Panc1 (cell line): ENCODE results near the gene MCU. TPM values are rescaled to one million over a fixed set of nuclear protein-coding genes. Genes with fewer than 3 reads are reported as not detected.

ENCODE experiments used
- ATAC-seq: fragments of 200-7000 bp; cut with Tn5 transposase; 2 replicates; pipeline ENCODE4 v1.9.1; 2020; ENCODE audit warnings: mild to moderate bottlenecking, moderate library complexity
- BruUV-seq: library from RNA; stranded (reverse); fragments of 400-500 nt; replicated peaks from 2 replicates; lab custom pipeline; 2021; lab: Mats Ljungman, UMichigan
- CTCF ChIA-PET: fragments of 300-600 bp; sonication (Branson Sonifier 250); formaldehyde crosslinking; loops from one replicate; lab custom pipeline; 2022; ENCODE audit warnings: antibody characterized with exemption; lab: Charles Lee
- POLR2A ChIA-PET: fragments of 300-600 bp; sonication (Branson Sonifier 250); formaldehyde crosslinking; loops from one replicate; lab custom pipeline; 2022; ENCODE audit warnings: antibody characterized with exemption; lab: Charles Lee
- DNase-seq: peaks from one replicate; pipeline ENCODE4 v3.0.0-alpha.2; 2010; ENCODE audit warnings: low read depth, low spot score
- H3K27ac ChIP-seq: 2 replicates; pipeline ENCODE4 v1.5.1; 2011; ENCODE audit warnings: mild to moderate bottlenecking, low read length, inconsistent platforms
- H3K27me3 ChIP-seq: fragments of 200-500 bp; sonication (Bioruptor generic); 2 replicates; pipeline ENCODE4 v1.6.0; 2014; ENCODE audit warnings: low read length, inconsistent platforms; ENCODE audit not compliant: control insufficient read depth, insufficient read depth
- H3K36me3 ChIP-seq: fragments of 200-500 bp; sonication (Bioruptor generic); 2 replicates; pipeline ENCODE4 v1.5.1; 2014; ENCODE audit warnings: inconsistent platforms, mild to moderate bottlenecking, low read length, moderate library complexity; ENCODE audit not compliant: control insufficient read depth, insufficient read depth
- H3K4me1 ChIP-seq: 2 replicates; pipeline ENCODE4 v1.5.1; 2011; ENCODE audit warnings: inconsistent platforms, mild to moderate bottlenecking, low read length, moderate library complexity; ENCODE audit not compliant: control insufficient read depth, insufficient read depth
- H3K4me3 ChIP-seq, 2 experiments: 2 replicates each; pipeline ENCODE4 v1.5.1; 2011 to 2012; ENCODE audit warnings: low read depth in 2 of 2, low read length in 2 of 2, mild to moderate bottlenecking in 2 of 2, inconsistent platforms in 1 of 2, moderate library complexity in 1 of 2
- H3K9me3 ChIP-seq: fragments of 200-500 bp; sonication (Bioruptor generic); 2 replicates; pipeline ENCODE4 v1.5.1; 2014; ENCODE audit warnings: low read depth, mild to moderate bottlenecking, inconsistent platforms, low read length, moderate library complexity; ENCODE audit not compliant: control insufficient read depth, insufficient read depth
- POLR2AphosphoS5 ChIP-seq: IDR thresholded peaks from 2 replicates; pipeline ENCODE4 v1.6.1; 2012; ENCODE audit warnings: mild to moderate bottlenecking, low read depth, low read length, moderate library complexity
- SIN3A ChIP-seq: IDR thresholded peaks from 2 replicates; pipeline ENCODE4 v1.6.1; 2012; ENCODE audit warnings: low read depth, mild to moderate bottlenecking, low read length, moderate library complexity, borderline replicate concordance; ENCODE audit not compliant: insufficient read depth
- TCF7L2 ChIP-seq: IDR thresholded peaks from 2 replicates; pipeline ENCODE4 v1.6.1; 2011; ENCODE audit warnings: mild to moderate bottlenecking, low read depth, low read length, inconsistent platforms
- in situ Hi-C: cut with HindIII; loops from 2 replicates; pipeline ENCODE4 v1.10.0; 2016; ENCODE audit warnings: low sequenced_read_pairs, low pct_unique_long_range_greater_than_20kb
- intact Hi-C: fragments of 100-400 bp; cut with micrococcal nuclease; formaldehyde crosslinking; loops from one replicate; pipeline ENCODE4 v1.10.0; 2022; ENCODE audit not compliant: unreplicated experiment
- total RNA-seq: library from RNA; stranded (reverse); gene quantifications from one replicate; pipeline ENCODE4 v1.2.1, GENCODE V29; 2021; ENCODE audit not compliant: unreplicated experiment
- TF ChIP-seq, protein P1 (sequence below): fragments of 450-650 bp; IDR thresholded peaks from 2 replicates; pipeline ENCODE4 v1.5.1; 2017; ENCODE audit warnings: mild to moderate bottlenecking
- TF ChIP-seq, protein P2 (sequence below), 2 experiments: IDR thresholded peaks; 2 replicates each; pipeline ENCODE4 v1.6.1; 2011 to 2012; ENCODE audit warnings: low read depth in 2 of 2, control low read depth in 1 of 2, low read length in 1 of 2, mild to moderate bottlenecking in 1 of 2, moderate library complexity in 1 of 2; ENCODE audit not compliant: insufficient read depth in 1 of 2

MCU gene
- total RNA-seq, 1 experiment from 2014 or later: 31.6 TPM

DNA sequence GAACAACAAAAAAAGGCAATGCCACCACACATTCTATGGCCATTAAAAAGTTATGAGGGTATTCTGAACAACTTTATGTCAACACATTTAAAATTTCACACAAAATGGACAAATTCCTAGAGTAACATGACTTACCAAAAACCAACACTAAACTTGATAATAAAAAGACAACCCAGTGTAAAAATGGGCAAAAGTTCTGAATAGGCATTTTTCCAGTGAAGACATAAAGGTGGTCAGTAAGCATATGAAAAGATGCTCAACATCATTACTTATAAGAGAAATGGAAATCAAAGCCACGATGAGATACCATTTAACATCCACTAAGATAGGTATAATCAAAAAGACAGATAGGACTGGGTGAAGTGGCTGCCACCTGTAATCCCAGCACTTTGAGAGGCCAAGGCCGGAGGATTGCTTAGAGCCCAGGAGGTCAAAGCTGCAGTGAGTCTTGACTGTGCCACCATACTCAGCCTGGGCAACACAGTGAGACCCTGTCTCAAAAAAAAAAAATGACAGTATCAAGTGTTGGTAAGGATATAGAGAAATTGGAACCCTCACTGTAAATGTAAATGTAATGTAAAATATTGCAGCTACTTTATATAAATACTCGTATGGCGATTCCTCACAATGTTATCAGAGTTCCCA lies 130.5 kb downstream of the MCU start:
- Histone ChIP-seq H3K27ac (no peak overlapping the region), H3K9me3 (no peaks in the 10 kb centered on the region; the same call in 1 of the 2 replicates), H3K36me3 (no peaks in the 10 kb centered on the region), H3K4me3 (no peak overlapping the region), H3K4me1 (no peaks in the 10 kb centered on the region), H3K27me3 (no peaks in the 10 kb centered on the region)
- POLR2A ChIA-PET: no interaction called here
- BruUV-seq: no TSS peak
- DNase-seq (no peak), ATAC-seq (no peak)
- in situ Hi-C loops: no loop called here
- intact Hi-C loops: no loop called here
- CTCF ChIA-PET: no interaction called here
- no peak for TF ChIP-seq TCF7L2
- TF ChIP-seq, protein P1, sequence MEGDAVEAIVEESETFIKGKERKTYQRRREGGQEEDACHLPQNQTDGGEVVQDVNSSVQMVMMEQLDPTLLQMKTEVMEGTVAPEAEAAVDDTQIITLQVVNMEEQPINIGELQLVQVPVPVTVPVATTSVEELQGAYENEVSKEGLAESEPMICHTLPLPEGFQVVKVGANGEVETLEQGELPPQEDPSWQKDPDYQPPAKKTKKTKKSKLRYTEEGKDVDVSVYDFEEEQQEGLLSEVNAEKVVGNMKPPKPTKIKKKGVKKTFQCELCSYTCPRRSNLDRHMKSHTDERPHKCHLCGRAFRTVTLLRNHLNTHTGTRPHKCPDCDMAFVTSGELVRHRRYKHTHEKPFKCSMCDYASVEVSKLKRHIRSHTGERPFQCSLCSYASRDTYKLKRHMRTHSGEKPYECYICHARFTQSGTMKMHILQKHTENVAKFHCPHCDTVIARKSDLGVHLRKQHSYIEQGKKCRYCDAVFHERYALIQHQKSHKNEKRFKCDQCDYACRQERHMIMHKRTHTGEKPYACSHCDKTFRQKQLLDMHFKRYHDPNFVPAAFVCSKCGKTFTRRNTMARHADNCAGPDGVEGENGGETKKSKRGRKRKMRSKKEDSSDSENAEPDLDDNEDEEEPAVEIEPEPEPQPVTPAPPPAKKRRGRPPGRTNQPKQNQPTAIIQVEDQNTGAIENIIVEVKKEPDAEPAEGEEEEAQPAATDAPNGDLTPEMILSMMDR: no peak
- TF ChIP-seq, protein P2, sequence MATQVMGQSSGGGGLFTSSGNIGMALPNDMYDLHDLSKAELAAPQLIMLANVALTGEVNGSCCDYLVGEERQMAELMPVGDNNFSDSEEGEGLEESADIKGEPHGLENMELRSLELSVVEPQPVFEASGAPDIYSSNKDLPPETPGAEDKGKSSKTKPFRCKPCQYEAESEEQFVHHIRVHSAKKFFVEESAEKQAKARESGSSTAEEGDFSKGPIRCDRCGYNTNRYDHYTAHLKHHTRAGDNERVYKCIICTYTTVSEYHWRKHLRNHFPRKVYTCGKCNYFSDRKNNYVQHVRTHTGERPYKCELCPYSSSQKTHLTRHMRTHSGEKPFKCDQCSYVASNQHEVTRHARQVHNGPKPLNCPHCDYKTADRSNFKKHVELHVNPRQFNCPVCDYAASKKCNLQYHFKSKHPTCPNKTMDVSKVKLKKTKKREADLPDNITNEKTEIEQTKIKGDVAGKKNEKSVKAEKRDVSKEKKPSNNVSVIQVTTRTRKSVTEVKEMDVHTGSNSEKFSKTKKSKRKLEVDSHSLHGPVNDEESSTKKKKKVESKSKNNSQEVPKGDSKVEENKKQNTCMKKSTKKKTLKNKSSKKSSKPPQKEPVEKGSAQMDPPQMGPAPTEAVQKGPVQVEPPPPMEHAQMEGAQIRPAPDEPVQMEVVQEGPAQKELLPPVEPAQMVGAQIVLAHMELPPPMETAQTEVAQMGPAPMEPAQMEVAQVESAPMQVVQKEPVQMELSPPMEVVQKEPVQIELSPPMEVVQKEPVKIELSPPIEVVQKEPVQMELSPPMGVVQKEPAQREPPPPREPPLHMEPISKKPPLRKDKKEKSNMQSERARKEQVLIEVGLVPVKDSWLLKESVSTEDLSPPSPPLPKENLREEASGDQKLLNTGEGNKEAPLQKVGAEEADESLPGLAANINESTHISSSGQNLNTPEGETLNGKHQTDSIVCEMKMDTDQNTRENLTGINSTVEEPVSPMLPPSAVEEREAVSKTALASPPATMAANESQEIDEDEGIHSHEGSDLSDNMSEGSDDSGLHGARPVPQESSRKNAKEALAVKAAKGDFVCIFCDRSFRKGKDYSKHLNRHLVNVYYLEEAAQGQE (IDR thresholded peaks at IDR 0.05; ENCODE audit: insufficient read depth in 1 of 2, low read depth in 2 of 2, low read length in 1 of 2): no peak
- no peak for TF ChIP-seq POLR2AphosphoS5
- TF ChIP-seq SIN3A: no peak

DNA sequence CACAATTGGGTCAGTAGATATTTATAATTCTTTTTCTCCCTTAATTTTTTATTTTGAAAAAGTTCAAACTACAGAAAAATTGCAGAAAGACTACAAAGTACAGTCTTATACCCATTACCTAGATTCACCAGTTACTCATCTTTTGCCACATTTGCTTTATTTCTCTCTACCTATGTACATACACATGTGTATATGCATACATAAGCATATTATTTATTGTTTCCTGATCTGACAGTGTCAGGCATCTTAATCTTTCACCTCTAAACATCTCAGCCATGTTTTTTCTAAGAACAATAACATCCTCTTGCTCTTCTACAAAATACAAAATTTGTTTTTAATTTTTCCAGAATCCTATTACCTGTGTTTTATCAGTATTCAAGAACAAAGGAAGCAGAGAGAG lies 133.2 kb downstream of the MCU start:
- Histone ChIP-seq H3K27me3 (no peaks in the 10 kb centered on the region), H3K9me3 (no peaks in the 10 kb centered on the region; the same call in 1 of the 2 replicates), H3K4me3 (no peak overlapping the region), H3K4me1 (0 out of 2 replicates have a peak, but pooled peaks cover 3% of the 10 kb centered on the region), H3K36me3 (no peaks in the 10 kb centered on the region), H3K27ac (no peak overlapping the region)
- ATAC-seq (no peak), DNase-seq (no peak)
- ChIA-PET CTCF (no interaction called here), POLR2A (no interaction called here)
- intact Hi-C loops: no loop called here
- in situ Hi-C loops: no loop called here
- no peak for TF ChIP-seq TCF7L2
- TF ChIP-seq, protein P2 (IDR thresholded peaks at IDR 0.05; ENCODE audit: insufficient read depth in 1 of 2, low read depth in 2 of 2, low read length in 1 of 2): no peak
- TF ChIP-seq, protein P1: no peak
- TF ChIP-seq POLR2AphosphoS5: no peak
- no peak for TF ChIP-seq SIN3A
- no TSS peak for BruUV-seq
